GM23338 (cell line): ENCODE data around the gene CGA. TPM values are rescaled to one million over a fixed set of nuclear protein-coding genes. Genes with fewer than 3 reads are reported as not detected.

ENCODE experiments used
- ATAC-seq: fragments of 200-7000 bp; cut with Tn5 transposase; 3 replicates; pipeline ENCODE4 v1.9.1; 2020
- DNase-seq: peaks from one replicate; pipeline ENCODE4 v3.0.0-alpha.2; 2015; ENCODE audit warnings: low spot score
- H2AFZ ChIP-seq: fragments of 200-600 bp; sonication (generic); 2 replicates; pipeline ENCODE4 v1.8.0; 2016; ENCODE audit warnings: antibody characterized with exemption, mild to moderate bottlenecking, moderate library complexity
- H3F3A ChIP-seq: fragments of 200-600 bp; sonication (generic); replicated peaks from 2 replicates; pipeline ENCODE4 v1.8.0; 2017; ENCODE audit warnings: antibody characterized with exemption, mixed run types, low read depth
- H3K27ac ChIP-seq: fragments of 200-600 bp; sonication (generic); 2 replicates; pipeline ENCODE4 v1.6.1; 2016; ENCODE audit warnings: low read depth
- H3K27me3 ChIP-seq: fragments of 200-600 bp; sonication (generic); 2 replicates; pipeline ENCODE4 v1.8.0; 2016; ENCODE audit warnings: mild to moderate bottlenecking, mixed run types, moderate library complexity; ENCODE audit not compliant: insufficient read depth
- H3K36me3 ChIP-seq: fragments of 200-600 bp; sonication (generic); 2 replicates; pipeline ENCODE4 v1.8.0; 2016; ENCODE audit warnings: mild to moderate bottlenecking; ENCODE audit not compliant: insufficient read depth
- H3K4me1 ChIP-seq: fragments of 200-600 bp; sonication (generic); 2 replicates; pipeline ENCODE4 v1.8.0; 2016; ENCODE audit warnings: mild to moderate bottlenecking, moderate library complexity; ENCODE audit not compliant: insufficient read depth
- H3K4me2 ChIP-seq: fragments of 200-600 bp; sonication (generic); 2 replicates; pipeline ENCODE4 v1.7.1; 2017; ENCODE audit warnings: mixed run types
- H3K4me3 ChIP-seq: fragments of 200-600 bp; sonication (generic); 2 replicates; pipeline ENCODE4 v1.6.1; 2016; ENCODE audit warnings: mixed run types
- H3K79me2 ChIP-seq: fragments of 200-600 bp; sonication (generic); replicated peaks from 2 replicates; pipeline ENCODE4 v1.8.0; 2017; ENCODE audit warnings: mild to moderate bottlenecking; ENCODE audit not compliant: insufficient read depth
- H3K9me2 ChIP-seq: fragments of 200-600 bp; sonication (generic); 2 replicates; pipeline ENCODE4 v1.8.0; 2017; ENCODE audit not compliant: insufficient read depth
- H4K20me1 ChIP-seq: fragments of 200-600 bp; sonication (generic); replicated peaks from 2 replicates; pipeline ENCODE4 v1.8.0; 2017; ENCODE audit warnings: mild to moderate bottlenecking; ENCODE audit not compliant: insufficient read depth
- H3K27ac Mint-ChIP-seq: 2 replicates; pipeline ENCODE4 v1.8.0; 2020; ENCODE audit warnings: inconsistent platforms, mild to moderate bottlenecking, moderate library complexity, mixed read lengths
- H3K27me3 Mint-ChIP-seq: 3 replicates; pipeline ENCODE4 v1.8.0; 2022; ENCODE audit warnings: low read depth, mild to moderate bottlenecking, moderate library complexity, mixed read lengths, inconsistent platforms; ENCODE audit not compliant: insufficient read depth, poor library complexity
- H3K36me3 Mint-ChIP-seq: 3 replicates; pipeline ENCODE4 v1.8.0; 2021; ENCODE audit warnings: low read depth, mild to moderate bottlenecking, inconsistent platforms, moderate library complexity, mixed read lengths
- H3K4me1 Mint-ChIP-seq: 3 replicates; pipeline ENCODE4 v1.8.0; 2020; ENCODE audit warnings: mild to moderate bottlenecking, inconsistent platforms, mixed read lengths
- H3K4me3 Mint-ChIP-seq: 3 replicates; pipeline ENCODE4 v1.8.0; 2021; ENCODE audit warnings: moderate library complexity, mild to moderate bottlenecking, inconsistent platforms, mixed read lengths
- H3K9me3 Mint-ChIP-seq: 3 replicates; pipeline ENCODE4 v1.8.0; 2020; ENCODE audit warnings: moderate library complexity, mild to moderate bottlenecking, inconsistent platforms, mixed read lengths
- CREB1 ChIP-seq: fragments of 250-450 bp; sonication (Bioruptor Pico); IDR thresholded peaks from 2 replicates; pipeline ENCODE4 v1.5.0; 2020; ENCODE audit warnings: low read depth, mild to moderate bottlenecking, moderate library complexity
- EZH2 ChIP-seq: fragments of 200-600 bp; sonication (generic); IDR thresholded peaks from one replicate; pipeline ENCODE4 v1.8.0; 2017; ENCODE audit warnings: antibody characterized with exemption, mild to moderate bottlenecking, low read depth; ENCODE audit not compliant: unreplicated experiment
- EZH2phosphoT487 ChIP-seq: fragments of 200-600 bp; sonication (generic); IDR thresholded peaks from one replicate; pipeline ENCODE4 v1.8.1; 2018; ENCODE audit warnings: antibody characterized with exemption; ENCODE audit not compliant: unreplicated experiment
- JUNB ChIP-seq: IDR thresholded peaks from one replicate; pipeline ENCODE4 v1.6.1; 2016; ENCODE audit warnings: antibody characterized with exemption; ENCODE audit not compliant: unreplicated experiment
- NANOG ChIP-seq: IDR thresholded peaks from 2 replicates; pipeline ENCODE4 v1.6.1; 2016; ENCODE audit warnings: antibody characterized with exemption, borderline replicate concordance
- STAT1 ChIP-seq: IDR thresholded peaks from one replicate; pipeline ENCODE4 v1.6.1; 2016; ENCODE audit warnings: antibody characterized with exemption; ENCODE audit not compliant: unreplicated experiment
- ZNF114 ChIP-seq: fragments of 250-450 bp; sonication (Bioruptor Pico); IDR thresholded peaks from 2 replicates; pipeline ENCODE4 v1.5.0; 2020; ENCODE audit warnings: mild to moderate bottlenecking, moderate library complexity
- ZNF331 ChIP-seq: fragments of 250-450 bp; sonication (Bioruptor Pico); IDR thresholded peaks from 2 replicates; pipeline ENCODE4 v1.5.0; 2020; ENCODE audit warnings: low read depth, mild to moderate bottlenecking, moderate library complexity
- polyA plus RNA-seq: library from polyadenylated mRNA; unstranded; fragments of >200 nt; fragmentation: Nextera tagmentation; extraction: Ambion mirVana; gene quantifications from 2 replicates; pipeline ENCODE4 v1.2.1, GENCODE V29; 2016
- total RNA-seq: library from RNA; depleted of rRNA; stranded (reverse); fragments of >200 nt; shearing (Covaris generic); gene quantifications from 2 replicates; pipeline ENCODE4 v1.2.3, GENCODE V29; 2014
- TF ChIP-seq, protein P1 (sequence below), 2 experiments: fragments of 200-600 bp in 1 of 2; sonication (generic) in 1 of 2; conservative IDR thresholded peaks; 2 replicates each; pipeline versions ENCODE4 v1.5.1 to v1.6.1; 2016 to 2017; ENCODE audit warnings: antibody characterized with exemption in 2 of 2, low read depth in 2 of 2, mild to moderate bottlenecking in 2 of 2, moderate library complexity in 1 of 2
- TF ChIP-seq, protein P2 (sequence below): fragments of 250-450 bp; sonication (Bioruptor Pico); IDR thresholded peaks from 2 replicates; pipeline ENCODE4 v1.5.0; 2020; ENCODE audit warnings: mild to moderate bottlenecking, moderate library complexity
- TF ChIP-seq, protein P3 (sequence below): IDR thresholded peaks from 2 replicates; pipeline ENCODE4 v1.6.1; 2016; ENCODE audit warnings: antibody characterized with exemption

Gene CGA
- total and polyA plus RNA-seq, 2 experiments from 2014 or later = not detected

DNA sequence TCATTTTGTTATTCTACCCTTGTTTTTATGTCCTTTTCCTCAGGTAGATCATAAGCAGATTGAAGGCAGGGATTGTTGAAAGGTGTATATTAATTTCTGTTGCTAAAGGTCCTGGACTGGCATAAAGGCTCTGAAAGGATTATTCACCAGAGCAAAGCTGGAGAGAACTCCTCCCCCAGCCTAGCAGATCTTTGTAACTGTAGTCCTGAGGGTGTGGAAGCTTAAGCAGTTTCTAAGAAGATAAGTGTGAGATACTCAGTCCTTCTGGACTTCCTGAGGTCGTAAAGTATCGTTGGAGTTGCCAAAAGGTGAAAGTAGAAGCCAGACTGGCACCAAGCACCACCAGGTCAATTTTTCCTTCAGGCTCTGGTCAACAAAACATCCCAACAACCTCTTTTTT lies 24.2 kb downstream of the CGA start:
- Histone ChIP-seq H3K27me3 (no peaks in the 10 kb centered on the region), H3F3A (no peaks in the 10 kb centered on the region), H4K20me1 (no peaks in the 10 kb centered on the region), H2AFZ (peak overlapping the region; percentile 57), H3K4me2 (no peak overlapping the region), H3K27ac (no peak overlapping the region), H3K4me1 (no peaks in the 10 kb centered on the region), H3K9me2 (no peaks in the 10 kb centered on the region), H3K79me2 (no peaks in the 10 kb centered on the region), H3K36me3 (no peaks in the 10 kb centered on the region), H3K4me3 (no peak overlapping the region)
- peaks cover 10% of the 10 kb centered on the region for H3K4me1 Mint-ChIP-seq
- ATAC-seq (no peak), DNase-seq (no peak)
- H3K4me3 Mint-ChIP-seq = no peak overlapping the region
- TF ChIP-seq EZH2phosphoT487 (no peak), NANOG (no peak), JUNB (no peak), ZNF114 (no peak)
- TF ChIP-seq, protein P1, sequence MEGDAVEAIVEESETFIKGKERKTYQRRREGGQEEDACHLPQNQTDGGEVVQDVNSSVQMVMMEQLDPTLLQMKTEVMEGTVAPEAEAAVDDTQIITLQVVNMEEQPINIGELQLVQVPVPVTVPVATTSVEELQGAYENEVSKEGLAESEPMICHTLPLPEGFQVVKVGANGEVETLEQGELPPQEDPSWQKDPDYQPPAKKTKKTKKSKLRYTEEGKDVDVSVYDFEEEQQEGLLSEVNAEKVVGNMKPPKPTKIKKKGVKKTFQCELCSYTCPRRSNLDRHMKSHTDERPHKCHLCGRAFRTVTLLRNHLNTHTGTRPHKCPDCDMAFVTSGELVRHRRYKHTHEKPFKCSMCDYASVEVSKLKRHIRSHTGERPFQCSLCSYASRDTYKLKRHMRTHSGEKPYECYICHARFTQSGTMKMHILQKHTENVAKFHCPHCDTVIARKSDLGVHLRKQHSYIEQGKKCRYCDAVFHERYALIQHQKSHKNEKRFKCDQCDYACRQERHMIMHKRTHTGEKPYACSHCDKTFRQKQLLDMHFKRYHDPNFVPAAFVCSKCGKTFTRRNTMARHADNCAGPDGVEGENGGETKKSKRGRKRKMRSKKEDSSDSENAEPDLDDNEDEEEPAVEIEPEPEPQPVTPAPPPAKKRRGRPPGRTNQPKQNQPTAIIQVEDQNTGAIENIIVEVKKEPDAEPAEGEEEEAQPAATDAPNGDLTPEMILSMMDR (conservative IDR thresholded peaks at IDR 0.05; ENCODE audit: low read depth in 2 of 2) = no peak
- H3K9me3 Mint-ChIP-seq = no peaks in the 10 kb centered on the region
- peaks cover 9% of the 10 kb centered on the region for H3K27me3 Mint-ChIP-seq
- H3K27ac Mint-ChIP-seq = no peak overlapping the region
- H3K36me3 Mint-ChIP-seq = no peaks in the 10 kb centered on the region

DNA sequence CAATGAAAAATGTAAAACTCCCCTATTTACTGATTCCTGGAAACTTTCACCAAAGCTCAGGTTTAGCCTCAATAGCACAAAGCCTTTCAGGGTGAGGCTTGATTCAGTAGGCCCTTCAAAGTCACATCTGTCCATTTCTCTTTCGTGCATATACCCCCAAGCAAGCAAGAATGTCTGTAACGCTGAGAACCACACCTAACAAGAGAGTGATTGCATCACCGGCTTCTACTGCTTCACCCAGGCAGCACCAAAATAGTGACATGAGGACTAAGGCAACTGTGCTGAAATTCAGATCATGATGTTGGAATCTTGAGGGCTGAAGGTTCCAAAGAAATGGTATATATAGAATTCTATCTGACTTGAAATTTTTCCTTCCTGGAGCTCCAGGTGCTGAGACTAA lies 26.1 kb downstream of the CGA start:
- no peak for DNase-seq
- H3K4me3 Mint-ChIP-seq = no peak overlapping the region
- H3K27me3 Mint-ChIP-seq = peaks cover 3% of the 10 kb centered on the region
- no peak overlapping the region for H3K4me3 ChIP-seq
- no peaks in the 10 kb centered on the region for H3K9me2 ChIP-seq
- no peak overlapping the region for H3K27ac ChIP-seq
- peak overlapping the region; percentile 92 for H2AFZ ChIP-seq
- H3K27me3 ChIP-seq = no peaks in the 10 kb centered on the region
- H3K79me2 ChIP-seq = no peaks in the 10 kb centered on the region
- no peaks in the 10 kb centered on the region for H4K20me1 ChIP-seq
- H3K4me2 ChIP-seq = no peak overlapping the region
- no peaks in the 10 kb centered on the region for H3K4me1 ChIP-seq
- peaks cover 10% of the 10 kb centered on the region for H3K4me1 Mint-ChIP-seq
- H3K27ac Mint-ChIP-seq = no peak overlapping the region
- H3K36me3 ChIP-seq = no peaks in the 10 kb centered on the region
- no peak for ATAC-seq
- no peaks in the 10 kb centered on the region for H3F3A ChIP-seq
- H3K36me3 Mint-ChIP-seq = no peaks in the 10 kb centered on the region
- H3K9me3 Mint-ChIP-seq = no peaks in the 10 kb centered on the region
- TF ChIP-seq NANOG (no peak), EZH2 (no peak), STAT1 (no peak), ZNF114 (no peak), CREB1 (CRISPR knock-in tag) (no peak), ZNF331 (CRISPR knock-in tag) (no peak)
- TF ChIP-seq, protein P2, sequence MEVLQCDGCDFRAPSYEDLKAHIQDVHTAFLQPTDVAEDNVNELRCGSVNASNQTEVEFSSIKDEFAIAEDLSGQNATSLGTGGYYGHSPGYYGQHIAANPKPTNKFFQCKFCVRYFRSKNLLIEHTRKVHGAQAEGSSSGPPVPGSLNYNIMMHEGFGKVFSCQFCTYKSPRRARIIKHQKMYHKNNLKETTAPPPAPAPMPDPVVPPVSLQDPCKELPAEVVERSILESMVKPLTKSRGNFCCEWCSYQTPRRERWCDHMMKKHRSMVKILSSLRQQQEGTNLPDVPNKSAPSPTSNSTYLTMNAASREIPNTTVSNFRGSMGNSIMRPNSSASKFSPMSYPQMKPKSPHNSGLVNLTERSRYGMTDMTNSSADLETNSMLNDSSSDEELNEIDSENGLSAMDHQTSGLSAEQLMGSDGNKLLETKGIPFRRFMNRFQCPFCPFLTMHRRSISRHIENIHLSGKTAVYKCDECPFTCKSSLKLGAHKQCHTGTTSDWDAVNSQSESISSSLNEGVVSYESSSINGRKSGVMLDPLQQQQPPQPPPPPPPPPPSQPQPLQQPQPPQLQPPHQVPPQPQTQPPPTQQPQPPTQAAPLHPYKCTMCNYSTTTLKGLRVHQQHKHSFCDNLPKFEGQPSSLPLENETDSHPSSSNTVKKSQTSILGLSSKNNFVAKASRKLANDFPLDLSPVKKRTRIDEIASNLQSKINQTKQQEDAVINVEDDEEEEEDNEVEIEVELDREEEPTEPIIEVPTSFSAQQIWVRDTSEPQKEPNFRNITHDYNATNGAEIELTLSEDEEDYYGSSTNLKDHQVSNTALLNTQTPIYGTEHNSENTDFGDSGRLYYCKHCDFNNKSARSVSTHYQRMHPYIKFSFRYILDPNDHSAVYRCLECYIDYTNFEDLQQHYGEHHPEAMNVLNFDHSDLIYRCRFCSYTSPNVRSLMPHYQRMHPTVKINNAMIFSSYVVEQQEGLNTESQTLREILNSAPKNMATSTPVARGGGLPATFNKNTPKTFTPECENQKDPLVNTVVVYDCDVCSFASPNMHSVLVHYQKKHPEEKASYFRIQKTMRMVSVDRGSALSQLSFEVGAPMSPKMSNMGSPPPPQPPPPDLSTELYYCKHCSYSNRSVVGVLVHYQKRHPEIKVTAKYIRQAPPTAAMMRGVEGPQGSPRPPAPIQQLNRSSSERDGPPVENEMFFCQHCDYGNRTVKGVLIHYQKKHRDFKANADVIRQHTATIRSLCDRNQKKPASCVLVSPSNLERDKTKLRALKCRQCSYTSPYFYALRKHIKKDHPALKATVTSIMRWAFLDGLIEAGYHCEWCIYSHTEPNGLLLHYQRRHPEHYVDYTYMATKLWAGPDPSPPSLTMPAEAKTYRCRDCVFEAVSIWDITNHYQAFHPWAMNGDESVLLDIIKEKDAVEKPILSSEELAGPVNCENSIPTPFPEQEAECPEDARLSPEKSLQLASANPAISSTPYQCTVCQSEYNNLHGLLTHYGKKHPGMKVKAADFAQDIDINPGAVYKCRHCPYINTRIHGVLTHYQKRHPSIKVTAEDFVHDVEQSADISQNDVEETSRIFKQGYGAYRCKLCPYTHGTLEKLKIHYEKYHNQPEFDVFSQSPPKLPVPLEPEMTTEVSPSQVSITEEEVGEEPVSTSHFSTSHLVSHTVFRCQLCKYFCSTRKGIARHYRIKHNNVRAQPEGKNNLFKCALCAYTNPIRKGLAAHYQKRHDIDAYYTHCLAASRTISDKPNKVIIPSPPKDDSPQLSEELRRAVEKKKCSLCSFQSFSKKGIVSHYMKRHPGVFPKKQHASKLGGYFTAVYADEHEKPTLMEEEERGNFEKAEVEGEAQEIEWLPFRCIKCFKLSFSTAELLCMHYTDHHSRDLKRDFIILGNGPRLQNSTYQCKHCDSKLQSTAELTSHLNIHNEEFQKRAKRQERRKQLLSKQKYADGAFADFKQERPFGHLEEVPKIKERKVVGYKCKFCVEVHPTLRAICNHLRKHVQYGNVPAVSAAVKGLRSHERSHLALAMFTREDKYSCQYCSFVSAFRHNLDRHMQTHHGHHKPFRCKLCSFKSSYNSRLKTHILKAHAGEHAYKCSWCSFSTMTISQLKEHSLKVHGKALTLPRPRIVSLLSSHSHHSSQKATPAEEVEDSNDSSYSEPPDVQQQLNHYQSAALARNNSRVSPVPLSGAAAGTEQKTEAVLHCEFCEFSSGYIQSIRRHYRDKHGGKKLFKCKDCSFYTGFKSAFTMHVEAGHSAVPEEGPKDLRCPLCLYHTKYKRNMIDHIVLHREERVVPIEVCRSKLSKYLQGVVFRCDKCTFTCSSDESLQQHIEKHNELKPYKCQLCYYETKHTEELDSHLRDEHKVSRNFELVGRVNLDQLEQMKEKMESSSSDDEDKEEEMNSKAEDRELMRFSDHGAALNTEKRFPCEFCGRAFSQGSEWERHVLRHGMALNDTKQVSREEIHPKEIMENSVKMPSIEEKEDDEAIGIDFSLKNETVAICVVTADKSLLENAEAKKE (CRISPR knock-in tag) = no peak
- TF ChIP-seq, protein P3, sequence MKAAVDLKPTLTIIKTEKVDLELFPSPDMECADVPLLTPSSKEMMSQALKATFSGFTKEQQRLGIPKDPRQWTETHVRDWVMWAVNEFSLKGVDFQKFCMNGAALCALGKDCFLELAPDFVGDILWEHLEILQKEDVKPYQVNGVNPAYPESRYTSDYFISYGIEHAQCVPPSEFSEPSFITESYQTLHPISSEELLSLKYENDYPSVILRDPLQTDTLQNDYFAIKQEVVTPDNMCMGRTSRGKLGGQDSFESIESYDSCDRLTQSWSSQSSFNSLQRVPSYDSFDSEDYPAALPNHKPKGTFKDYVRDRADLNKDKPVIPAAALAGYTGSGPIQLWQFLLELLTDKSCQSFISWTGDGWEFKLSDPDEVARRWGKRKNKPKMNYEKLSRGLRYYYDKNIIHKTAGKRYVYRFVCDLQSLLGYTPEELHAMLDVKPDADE = no peak
